Measurements from ENCODE around the gene FCRL4. TPM values are rescaled to one million over a fixed set of nuclear protein-coding genes. Genes with fewer than 3 reads are reported as not detected.

Gene FCRL4
- total and polyA plus RNA-seq, 2 of the 13 experiments (the other 11 are each of a cell fraction or from before 2014, with no cell fraction given): not detected

DNA sequence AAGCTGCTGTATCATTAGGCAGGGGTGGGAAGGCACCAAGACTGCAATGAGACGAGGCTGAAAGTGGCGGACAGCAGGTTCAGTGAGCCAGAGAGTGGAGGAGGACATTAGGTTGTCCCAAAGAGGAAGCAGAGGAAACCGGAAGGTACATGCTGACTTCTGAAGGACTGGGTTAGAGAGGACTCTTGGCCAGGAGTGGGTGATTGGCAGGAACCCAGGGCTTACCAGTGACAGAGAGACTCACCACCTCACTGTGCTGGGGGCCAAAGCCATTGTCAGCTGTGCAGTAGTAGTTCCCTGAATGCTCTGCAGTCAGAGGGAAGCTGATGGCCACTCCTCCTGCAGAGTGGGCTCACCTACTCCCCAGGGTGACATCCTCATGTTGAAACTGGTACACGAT lies 41.9 kb upstream of the FCRL4 start:
- no peak for ATAC-seq
- no peaks in the 10 kb centered on the region for H4K20me1 ChIP-seq (ENCODE audit: insufficient read depth, low read length)
- H3K27ac ChIP-seq (ENCODE audit: extremely low read length, insufficient read depth, low read length): no peak overlapping the region
- no peaks in the 10 kb centered on the region; a peak in 1 of 5 replicates for H3K27me3 ChIP-seq (ENCODE audit: control insufficient read depth in 1 of 2, insufficient read depth in 2 of 2, low read length in 2 of 2)
- POLR2A ChIA-PET: no interaction called here
- intact Hi-C loops (cut with micrococcal nuclease; ENCODE audit: unreplicated experiment) (no loop called here), in situ Hi-C loops (cut with HindIII; ENCODE audit: extremely low pct_ligation_motif_present, low pct_unique_long_range_greater_than_20kb) (no loop called here)
- no peak overlapping the region for H2AFZ ChIP-seq (ENCODE audit: low read length)
- CTCF ChIA-PET (ENCODE audit: low intra/inter-chr PET ratio, low total read pairs): no interaction called here
- no peak for DNase-seq (ENCODE audit: low spot score)
- H3K36me3 ChIP-seq (replicated peaks in 1 of 2; ENCODE audit: control insufficient read depth in 1 of 2, insufficient read depth in 2 of 2, low read length in 2 of 2): no peaks in the 10 kb centered on the region
- no peaks in the 10 kb centered on the region for H3K4me1 ChIP-seq (ENCODE audit: insufficient read depth, low read length)
- no peaks in the 10 kb centered on the region for H3K9me3 ChIP-seq (ENCODE audit: low read length)
- no TSS peak for BruUV-seq (replicated peaks)
- TF ChIP-seq GTF2F1 (IDR thresholded peaks at IDR 0.05; ENCODE audit: low read length): no peak
- TF ChIP-seq PHF20 (CRISPR knock-in tag; IDR thresholded peaks at IDR 0.05): no peak
- TF ChIP-seq HNRNPL (IDR thresholded peaks at IDR 0.05; ENCODE audit: low read depth, low read length): no peak
- TF ChIP-seq, protein P1, sequence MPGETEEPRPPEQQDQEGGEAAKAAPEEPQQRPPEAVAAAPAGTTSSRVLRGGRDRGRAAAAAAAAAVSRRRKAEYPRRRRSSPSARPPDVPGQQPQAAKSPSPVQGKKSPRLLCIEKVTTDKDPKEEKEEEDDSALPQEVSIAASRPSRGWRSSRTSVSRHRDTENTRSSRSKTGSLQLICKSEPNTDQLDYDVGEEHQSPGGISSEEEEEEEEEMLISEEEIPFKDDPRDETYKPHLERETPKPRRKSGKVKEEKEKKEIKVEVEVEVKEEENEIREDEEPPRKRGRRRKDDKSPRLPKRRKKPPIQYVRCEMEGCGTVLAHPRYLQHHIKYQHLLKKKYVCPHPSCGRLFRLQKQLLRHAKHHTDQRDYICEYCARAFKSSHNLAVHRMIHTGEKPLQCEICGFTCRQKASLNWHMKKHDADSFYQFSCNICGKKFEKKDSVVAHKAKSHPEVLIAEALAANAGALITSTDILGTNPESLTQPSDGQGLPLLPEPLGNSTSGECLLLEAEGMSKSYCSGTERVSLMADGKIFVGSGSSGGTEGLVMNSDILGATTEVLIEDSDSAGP (CRISPR knock-in tag; IDR thresholded peaks at IDR 0.05; ENCODE audit: borderline replicate concordance): no peak
- TF ChIP-seq, protein P2, sequence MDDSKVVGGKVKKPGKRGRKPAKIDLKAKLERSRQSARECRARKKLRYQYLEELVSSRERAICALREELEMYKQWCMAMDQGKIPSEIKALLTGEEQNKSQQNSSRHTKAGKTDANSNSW (CRISPR knock-in tag; IDR thresholded peaks at IDR 0.05; ENCODE audit: borderline replicate concordance): no peak
- TF ChIP-seq NFATC3 (CRISPR knock-in tag; IDR thresholded peaks at IDR 0.05): no peak
- no peak for TF ChIP-seq ZNF24 (IDR thresholded peaks at IDR 0.05)
- no peak for TF ChIP-seq MED1 (CRISPR knock-in tag; IDR thresholded peaks at IDR 0.05)
- TF ChIP-seq HNRNPK (IDR thresholded peaks at IDR 0.05; ENCODE audit: low read depth, low read length, poor library complexity, severe bottlenecking): no peak
- no peak for TF ChIP-seq HNF4G (IDR thresholded peaks at IDR 0.05; ENCODE audit: borderline replicate concordance, low read depth, low read length)
- no peak for TF ChIP-seq HNF4G (CRISPR knock-in tag; IDR thresholded peaks at IDR 0.05; ENCODE audit: borderline replicate concordance, low read depth)
- TF ChIP-seq ZMYM4 (CRISPR knock-in tag; IDR thresholded peaks at IDR 0.05): no peak
- TF ChIP-seq HNRNPH1 (optimal IDR thresholded peaks at IDR 0.05; ENCODE audit: low read depth, low read length): no peak
- no peak for TF ChIP-seq SALL1 (CRISPR knock-in tag; IDR thresholded peaks at IDR 0.05)
- no peak for TF ChIP-seq NR1H2 (CRISPR knock-in tag; IDR thresholded peaks at IDR 0.05; ENCODE audit: borderline replicate concordance, low read depth)
- no peak for TF ChIP-seq MAZ (IDR thresholded peaks at IDR 0.05; ENCODE audit: borderline replicate concordance, low read depth, low read length)
- no peak for TF ChIP-seq MAZ (CRISPR knock-in tag; IDR thresholded peaks at IDR 0.05; ENCODE audit: low read depth)
- TF ChIP-seq CENPX (CRISPR knock-in tag; IDR thresholded peaks at IDR 0.05): no peak
- no peak for TF ChIP-seq ZNF121 (CRISPR knock-in tag; IDR thresholded peaks at IDR 0.05)
- TF ChIP-seq ZSCAN9 (CRISPR knock-in tag; IDR thresholded peaks at IDR 0.05; ENCODE audit: borderline replicate concordance): no peak
- TF ChIP-seq, protein P3, sequence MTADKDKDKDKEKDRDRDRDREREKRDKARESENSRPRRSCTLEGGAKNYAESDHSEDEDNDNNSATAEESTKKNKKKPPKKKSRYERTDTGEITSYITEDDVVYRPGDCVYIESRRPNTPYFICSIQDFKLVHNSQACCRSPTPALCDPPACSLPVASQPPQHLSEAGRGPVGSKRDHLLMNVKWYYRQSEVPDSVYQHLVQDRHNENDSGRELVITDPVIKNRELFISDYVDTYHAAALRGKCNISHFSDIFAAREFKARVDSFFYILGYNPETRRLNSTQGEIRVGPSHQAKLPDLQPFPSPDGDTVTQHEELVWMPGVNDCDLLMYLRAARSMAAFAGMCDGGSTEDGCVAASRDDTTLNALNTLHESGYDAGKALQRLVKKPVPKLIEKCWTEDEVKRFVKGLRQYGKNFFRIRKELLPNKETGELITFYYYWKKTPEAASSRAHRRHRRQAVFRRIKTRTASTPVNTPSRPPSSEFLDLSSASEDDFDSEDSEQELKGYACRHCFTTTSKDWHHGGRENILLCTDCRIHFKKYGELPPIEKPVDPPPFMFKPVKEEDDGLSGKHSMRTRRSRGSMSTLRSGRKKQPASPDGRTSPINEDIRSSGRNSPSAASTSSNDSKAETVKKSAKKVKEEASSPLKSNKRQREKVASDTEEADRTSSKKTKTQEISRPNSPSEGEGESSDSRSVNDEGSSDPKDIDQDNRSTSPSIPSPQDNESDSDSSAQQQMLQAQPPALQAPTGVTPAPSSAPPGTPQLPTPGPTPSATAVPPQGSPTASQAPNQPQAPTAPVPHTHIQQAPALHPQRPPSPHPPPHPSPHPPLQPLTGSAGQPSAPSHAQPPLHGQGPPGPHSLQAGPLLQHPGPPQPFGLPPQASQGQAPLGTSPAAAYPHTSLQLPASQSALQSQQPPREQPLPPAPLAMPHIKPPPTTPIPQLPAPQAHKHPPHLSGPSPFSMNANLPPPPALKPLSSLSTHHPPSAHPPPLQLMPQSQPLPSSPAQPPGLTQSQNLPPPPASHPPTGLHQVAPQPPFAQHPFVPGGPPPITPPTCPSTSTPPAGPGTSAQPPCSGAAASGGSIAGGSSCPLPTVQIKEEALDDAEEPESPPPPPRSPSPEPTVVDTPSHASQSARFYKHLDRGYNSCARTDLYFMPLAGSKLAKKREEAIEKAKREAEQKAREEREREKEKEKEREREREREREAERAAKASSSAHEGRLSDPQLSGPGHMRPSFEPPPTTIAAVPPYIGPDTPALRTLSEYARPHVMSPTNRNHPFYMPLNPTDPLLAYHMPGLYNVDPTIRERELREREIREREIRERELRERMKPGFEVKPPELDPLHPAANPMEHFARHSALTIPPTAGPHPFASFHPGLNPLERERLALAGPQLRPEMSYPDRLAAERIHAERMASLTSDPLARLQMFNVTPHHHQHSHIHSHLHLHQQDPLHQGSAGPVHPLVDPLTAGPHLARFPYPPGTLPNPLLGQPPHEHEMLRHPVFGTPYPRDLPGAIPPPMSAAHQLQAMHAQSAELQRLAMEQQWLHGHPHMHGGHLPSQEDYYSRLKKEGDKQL (CRISPR knock-in tag; IDR thresholded peaks at IDR 0.05; ENCODE audit: low read depth): no peak
- H3K4me3 ChIP-seq (replicated peaks in 1 of 3; ENCODE audit: insufficient read depth in 1 of 3, low read depth in 2 of 3, low read length in 3 of 3): no peak overlapping the region
- WGBS (ENCODE audit: low lambda C conversion rate): 0% methylated on average over 4 of the region's 4 CpGs
- no peak overlapping the region for H3K9ac ChIP-seq (ENCODE audit: insufficient read depth, low read depth, low read length)
- FAIRE-seq: no peak
- no peaks in the 10 kb centered on the region for H3K79me2 ChIP-seq (ENCODE audit: insufficient read depth, low read length)
- no peak overlapping the region for H3K4me2 ChIP-seq (ENCODE audit: low read depth, low read length)
